Measurements from ENCODE around the gene CACFD1.

The CACFD1 gene

GRCh38 chr9:133476036-133476931, 16.5 kb downstream of the CACFD1 start:
- in situ Hi-C loops (cut with HindIII; ENCODE audit: low sequenced_read_pairs) = no loop called here
- H3K4me3 ChIP-seq (ENCODE audit: low read depth, low read length) = no peak overlapping the region
- no peak for TF ChIP-seq CTCF (IDR thresholded peaks at IDR 0.05; ENCODE audit: low read depth, low read length, missing control alignments)
- no peak for DNase-seq (ENCODE audit: low read depth)

- in situ Hi-C loops (cut with HindIII; ENCODE audit: low sequenced_read_pairs) = no loop called here
- H3K4me3 ChIP-seq (ENCODE audit: low read depth, low read length) = no peak overlapping the region
- no peak for DNase-seq (ENCODE audit: low read depth)
- no peak for TF ChIP-seq CTCF (IDR thresholded peaks at IDR 0.05; ENCODE audit: low read depth, low read length, missing control alignments)
These were observed 17.2 kb downstream of the CACFD1 start for GRCh38 chr9:133476941-133477340.

- in situ Hi-C loops (cut with HindIII; ENCODE audit: low sequenced_read_pairs) = no loop called here
- H3K4me3 ChIP-seq (ENCODE audit: low read depth, low read length) = no peak overlapping the region
These were observed 17.7 kb downstream of the CACFD1 start for GRCh38 chr9:133477461-133477860.

GRCh38 chr9:133477992-133478850, 18.4 kb downstream of the CACFD1 start:
- TF ChIP-seq CTCF (IDR thresholded peaks at IDR 0.05; ENCODE audit: low read depth, low read length, missing control alignments) = no peak
- peak overlapping the region; percentile 57 for H3K4me3 ChIP-seq (ENCODE audit: low read depth, low read length)
- in situ Hi-C loops (cut with HindIII; ENCODE audit: low sequenced_read_pairs) = no loop called here
- no peak for DNase-seq (ENCODE audit: low read depth)

More at GRCh38 chr9:133477461-133477860, 17.7 kb downstream of the CACFD1 start:
- DNase-seq (ENCODE audit: low read depth) = no peak
- no peak for TF ChIP-seq CTCF (IDR thresholded peaks at IDR 0.05; ENCODE audit: low read depth, low read length, missing control alignments)

GRCh38 chr9:133478851-133479711, 19.3 kb downstream of the CACFD1 start, which contains the start of gene SLC2A6:
TSS of gene SLC2A6 (minus strand) at chr9:133479099. CDS start at chr9:133479059, 40 bp downstream.
- DNase-seq (ENCODE audit: low read depth) = no peak
- TF ChIP-seq CTCF (IDR thresholded peaks at IDR 0.05; ENCODE audit: low read depth, low read length, missing control alignments) = no peak
- H3K4me3 ChIP-seq (ENCODE audit: low read depth, low read length) = peak within 1 kb of the TSS; percentile 57
- in situ Hi-C loops (cut with HindIII; ENCODE audit: low sequenced_read_pairs) = no loop called here

- DNase-seq (ENCODE audit: low read depth) = no peak
- in situ Hi-C loops (cut with HindIII; ENCODE audit: low sequenced_read_pairs) = no loop called here
- no peak for TF ChIP-seq CTCF (IDR thresholded peaks at IDR 0.05; ENCODE audit: low read depth, low read length, missing control alignments)
- no peak overlapping the region for H3K4me3 ChIP-seq (ENCODE audit: low read depth, low read length)
These were observed 23.8 kb downstream of the CACFD1 start for GRCh38 chr9:133483611-133484010.
